GM19468 (cell line): ENCODE results near the gene GTF2H4.

Experiments used
- ATAC-seq: cut with Tn5 transposase; IDR thresholded peaks from one replicate; pipeline ENCODE4 v1.9.1; 2021; ENCODE audit warnings: mild to moderate bottlenecking, moderate library complexity, moderate number of reproducible peaks; ENCODE audit not compliant: unreplicated experiment; ENCODE audit errors: extremely low read depth

The GTF2H4 gene

GRCh38 chr6:30882204-30882758 lies 25.7 kb upstream of the GTF2H4 start:
- no peak for ATAC-seq

GRCh38 chr6:30882759-30883684 lies 25.0 kb upstream of the GTF2H4 start:
- ATAC-seq, result no peak

- no peak for ATAC-seq
Measured at GRCh38 chr6:30883685-30884520, 24.1 kb upstream of the GTF2H4 start, which contains the start of gene DDR1. Gene DDR1 (plus strand): TSS chr6:30884519. CDS start chr6:30888730, 4,211 bp downstream.

- ATAC-seq, result no peak
Measured at GRCh38 chr6:30884521-30885480, 23.2 kb upstream of the GTF2H4 start.

GRCh38 chr6:30885481-30885998 lies 22.5 kb upstream of the GTF2H4 start:
- no peak for ATAC-seq

- no peak for ATAC-seq
Measured at GRCh38 chr6:30885999-30886896, 21.8 kb upstream of the GTF2H4 start.

GRCh38 chr6:30886897-30887255 lies 21.1 kb upstream of the GTF2H4 start:
- ATAC-seq, result no peak

GRCh38 chr6:30887901-30888815 lies 19.8 kb upstream of the GTF2H4 start:
- ATAC-seq, result no peak

- ATAC-seq, result no peak
Measured at GRCh38 chr6:30888816-30889495, 19.1 kb upstream of the GTF2H4 start.

GRCh38 chr6:30889496-30889885 lies 18.5 kb upstream of the GTF2H4 start:
- ATAC-seq, result no peak

GRCh38 chr6:30889921-30890645 lies 17.9 kb upstream of the GTF2H4 start:
- ATAC-seq, result no peak

GRCh38 chr6:30890646-30891449 lies 17.2 kb upstream of the GTF2H4 start:
- no peak for ATAC-seq

GRCh38 chr6:30891450-30891723 lies 16.6 kb upstream of the GTF2H4 start:
- no peak for ATAC-seq

GRCh38 chr6:30891816-30892538 lies 16.0 kb upstream of the GTF2H4 start:
- ATAC-seq, result no peak

GRCh38 chr6:30893001-30893591 lies 14.9 kb upstream of the GTF2H4 start:
- ATAC-seq, result no peak
